Esophagus squamous epithelium (tissue), 4 donors: Measurements from ENCODE around the gene NPAS2.
A peak's percentile ranks its signal among the peaks of the same experiment; 100 is the strongest.

Source experiments
- CTCF ChIP-seq, 6 experiments: fragments of 450-650 bp in 4 of 6; fragments of 200-600 bp in 2 of 6; sonication (generic) in 2 of 6; IDR thresholded peaks; one replicate each; pipeline ENCODE4 v1.5.1; 2016 to 2019; ENCODE audit warnings: antibody characterized with exemption in 6 of 6, mild to moderate bottlenecking in 4 of 6, moderate library complexity in 4 of 6
- POLR2A ChIP-seq, 4 donors: fragments of 450-650 bp; IDR thresholded peaks; one replicate each; pipeline ENCODE4 v1.6.1; 2017; ENCODE audit warnings: antibody characterized with exemption in 4 of 4, mild to moderate bottlenecking in 4 of 4, moderate library complexity in 3 of 4

DNA sequence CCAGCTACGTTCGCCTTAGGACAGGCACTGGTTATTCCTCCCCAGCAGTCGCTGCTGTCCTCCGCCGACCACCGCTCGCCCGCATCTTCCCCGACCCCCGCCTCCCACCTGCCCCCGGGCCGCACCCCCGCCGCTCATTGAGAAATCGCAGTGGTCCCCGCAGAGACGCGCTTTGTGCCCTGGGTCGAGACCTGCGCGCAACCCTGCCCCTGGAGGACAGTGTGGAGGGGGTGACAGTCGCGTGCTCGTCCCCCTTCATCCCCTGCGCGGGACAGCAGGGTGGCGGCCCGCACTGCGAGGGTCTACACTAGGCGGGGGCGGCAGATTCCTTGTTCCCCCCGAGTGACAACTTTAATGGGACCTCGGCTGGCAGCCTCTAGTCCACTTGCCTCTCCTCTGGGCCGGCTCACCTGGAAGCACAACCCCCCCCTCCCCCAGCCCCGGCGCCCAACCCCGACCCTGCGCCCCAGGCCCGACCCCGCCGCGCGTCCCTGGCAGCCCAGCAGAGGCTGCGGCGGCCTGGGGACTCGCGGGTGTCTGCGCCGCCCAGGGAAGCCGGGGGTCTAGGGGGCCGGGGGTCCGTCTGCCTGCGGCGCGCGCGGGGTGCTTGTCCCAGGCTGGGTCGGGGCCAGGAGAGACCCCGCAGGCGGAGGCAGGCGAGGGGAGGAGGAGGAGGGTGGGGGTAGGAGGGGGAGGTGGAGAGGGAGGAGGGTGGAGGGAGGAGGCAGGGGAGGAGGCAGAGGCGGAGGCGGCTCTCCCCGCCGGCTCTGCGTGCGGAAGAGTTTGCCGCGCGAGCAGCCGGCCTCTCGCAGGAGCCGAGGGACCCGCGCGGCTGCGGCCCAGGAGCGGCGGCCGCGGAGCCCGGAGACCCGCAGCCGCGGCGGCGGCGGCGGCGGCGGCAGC is at the start of gene NPAS2:
- TF ChIP-seq POLR2A (IDR thresholded peaks at IDR 0.05) (peak in 1 of 4 donors; percentile 32), CTCF (IDR thresholded peaks at IDR 0.05) (no peak)
